DMS53 treated with DMSO at 0.1 percent for 48 hours (cell line): ENCODE measurements around the gene SREBF2.
"Not testable (repeated sequence)": the region's sequence is repeated elsewhere in the genome, so short reads cannot be mapped to it uniquely, and the experiment has no call there.

Source experiments
- DNase-seq: peaks from one replicate; lab custom pipeline; 2025; ENCODE audit not compliant: unreplicated experiment; lab: John Stamatoyannopoulos, UW

The SREBF2 gene

GRCh38 chr22:41820447-41820846 lies 12.5 kb upstream of the SREBF2 start:
- no peak for DNase-seq

GRCh38 chr22:41821471-41822316 lies 11.2 kb upstream of the SREBF2 start:
- no peak for DNase-seq

GRCh38 chr22:41822317-41823057 lies 10.4 kb upstream of the SREBF2 start:
- peak; percentile 51 for DNase-seq

GRCh38 chr22:41823797-41824196 lies 9.1 kb upstream of the SREBF2 start:
- DNase-seq = no peak

- DNase-seq = no peak
Measured at GRCh38 chr22:41825376-41825775, 7.5 kb upstream of the SREBF2 start.

- no peak for DNase-seq
Measured at GRCh38 chr22:41826021-41826420, 6.9 kb upstream of the SREBF2 start.

GRCh38 chr22:41826430-41827383 lies 6.2 kb upstream of the SREBF2 start:
- DNase-seq = no peak

GRCh38 chr22:41827671-41828070 lies 5.2 kb upstream of the SREBF2 start:
- no peak for DNase-seq

GRCh38 chr22:41828516-41828915 lies 4.4 kb upstream of the SREBF2 start:
- peak; percentile 69 for DNase-seq

- DNase-seq = no peak
Measured at GRCh38 chr22:41830174-41830573, 2.7 kb upstream of the SREBF2 start.

GRCh38 chr22:41831383-41831782 lies 1.5 kb upstream of the SREBF2 start:
- no peak for DNase-seq

GRCh38 chr22:41831828-41832552 lies 915 bp upstream of the SREBF2 start:
- DNase-seq = no peak

- DNase-seq = no peak
Measured at GRCh38 chr22:41833369-41834004, 582 bp downstream of the SREBF2 start.

GRCh38 chr22:41834005-41834944 lies 1.4 kb downstream of the SREBF2 start:
- no peak for DNase-seq

GRCh38 chr22:41835462-41835861 lies 2.6 kb downstream of the SREBF2 start:
- DNase-seq = not testable (repeated sequence)

- no peak for DNase-seq
Measured at GRCh38 chr22:41836551-41836950, 3.6 kb downstream of the SREBF2 start.

- DNase-seq = no peak
Measured at GRCh38 chr22:41838842-41839618, 6.1 kb downstream of the SREBF2 start.

GRCh38 chr22:41840216-41840615 lies 7.3 kb downstream of the SREBF2 start:
- DNase-seq = no peak
